ELR (cell line): ENCODE measurements around the gene CFAP92.

Experiments
- DNase-seq: peaks from one replicate; pipeline ENCODE4 v3.0.0-alpha.2; 2015; ENCODE audit warnings: low read depth

CFAP92 gene

DNA sequence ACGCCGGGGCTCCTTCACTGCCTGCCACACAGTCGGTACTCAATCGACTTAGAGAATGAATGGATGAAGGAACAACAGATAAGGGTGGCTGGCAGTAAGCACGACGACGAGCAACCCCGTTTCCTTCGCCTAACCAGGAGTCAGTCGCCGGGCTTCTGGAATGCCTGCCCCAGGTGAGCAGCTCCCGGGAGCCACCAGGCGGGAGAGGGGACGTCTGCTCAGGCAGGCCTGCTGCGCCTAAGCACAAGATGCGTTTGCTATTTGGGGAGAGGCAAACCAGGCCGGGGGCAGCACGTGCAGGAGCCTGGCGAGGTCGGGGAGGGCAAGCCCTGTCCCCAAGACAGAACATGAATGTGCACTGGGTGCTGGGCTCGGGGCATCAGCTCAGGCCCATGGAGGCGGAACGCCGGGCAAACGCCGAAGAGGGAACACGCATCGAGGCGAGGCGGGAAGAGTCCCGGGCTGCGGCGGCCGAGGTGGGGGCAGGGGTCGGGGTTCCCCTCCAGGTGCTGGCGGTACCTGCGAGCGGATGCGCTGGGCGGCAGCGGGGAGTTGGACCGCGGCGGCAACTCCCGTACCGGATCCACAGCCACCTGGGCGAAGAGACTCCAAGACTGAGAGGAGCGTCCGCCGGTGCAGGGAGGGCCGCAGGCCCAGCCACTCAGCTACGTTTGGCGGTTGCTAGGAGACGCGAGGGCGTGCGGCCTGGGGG, at the start of gene CFAP92:
TSS of gene CFAP92 (minus strand) at position 616 of the 712 bp plus-strand sequence. CDS start 772 bp downstream, outside the sequence.
- peak; percentile 79 for DNase-seq

DNA sequence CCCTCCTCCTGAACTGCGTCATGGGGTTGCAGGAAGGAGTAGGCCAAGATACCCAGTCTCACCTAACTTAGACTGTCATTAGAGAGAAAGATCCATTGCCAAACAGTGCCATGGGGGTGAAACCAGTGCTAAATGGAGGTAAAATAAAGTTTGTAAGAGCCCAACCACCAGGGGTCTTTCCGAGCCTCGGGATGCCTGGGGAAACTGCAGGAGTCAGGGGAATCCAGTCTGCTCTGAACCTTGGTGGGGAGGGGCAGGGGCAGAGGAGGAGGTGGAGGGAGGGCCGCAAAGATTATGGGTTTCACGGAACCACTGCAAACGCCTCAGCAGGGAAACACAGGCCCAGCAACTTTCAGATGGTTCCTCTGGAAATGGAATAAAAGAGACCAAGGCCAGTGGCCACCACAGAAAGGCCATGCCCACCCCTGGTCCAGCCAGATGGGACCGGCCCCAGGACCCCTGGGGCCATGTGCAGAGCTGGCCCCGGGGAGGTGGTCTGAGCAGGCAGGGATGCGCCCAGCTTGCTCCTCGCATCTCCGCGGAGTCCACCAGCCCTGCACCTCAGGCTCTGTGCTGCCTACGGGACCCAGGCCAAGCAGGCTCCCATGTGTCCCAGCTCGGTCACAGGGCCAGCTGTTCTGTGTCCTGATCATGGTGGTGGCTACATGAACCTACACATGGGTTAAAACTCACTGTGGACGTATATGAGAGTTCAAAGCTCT, 46.9 kb upstream of the CFAP92 start:
- DNase-seq: no peak

- no peak for DNase-seq
These were observed 46.1 kb upstream of the CFAP92 start for GRCh38 chr3:129040039-129040336.

- no peak for DNase-seq
These were observed 45.6 kb upstream of the CFAP92 start for GRCh38 chr3:129039271-129040038.

GRCh38 chr3:129038121-129038855, 44.4 kb upstream of the CFAP92 start:
- DNase-seq: no peak

DNA sequence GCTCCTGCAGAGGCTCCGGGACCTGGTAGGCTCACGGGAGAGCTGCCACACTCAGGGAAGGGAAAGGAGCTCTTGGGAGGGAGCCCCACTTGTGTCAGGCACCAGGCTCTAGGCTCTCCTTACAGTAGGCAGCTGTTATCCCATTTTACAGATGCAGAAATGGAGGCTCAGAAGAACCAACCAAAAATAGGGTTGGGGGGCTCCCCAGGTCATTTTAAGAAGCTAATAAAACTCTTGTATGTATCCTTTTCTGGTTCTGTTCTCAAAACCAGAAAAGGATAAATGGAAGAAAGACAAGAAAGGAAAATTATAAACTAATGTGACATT, 43.2 kb upstream of the CFAP92 start:
- no peak for DNase-seq

DNA sequence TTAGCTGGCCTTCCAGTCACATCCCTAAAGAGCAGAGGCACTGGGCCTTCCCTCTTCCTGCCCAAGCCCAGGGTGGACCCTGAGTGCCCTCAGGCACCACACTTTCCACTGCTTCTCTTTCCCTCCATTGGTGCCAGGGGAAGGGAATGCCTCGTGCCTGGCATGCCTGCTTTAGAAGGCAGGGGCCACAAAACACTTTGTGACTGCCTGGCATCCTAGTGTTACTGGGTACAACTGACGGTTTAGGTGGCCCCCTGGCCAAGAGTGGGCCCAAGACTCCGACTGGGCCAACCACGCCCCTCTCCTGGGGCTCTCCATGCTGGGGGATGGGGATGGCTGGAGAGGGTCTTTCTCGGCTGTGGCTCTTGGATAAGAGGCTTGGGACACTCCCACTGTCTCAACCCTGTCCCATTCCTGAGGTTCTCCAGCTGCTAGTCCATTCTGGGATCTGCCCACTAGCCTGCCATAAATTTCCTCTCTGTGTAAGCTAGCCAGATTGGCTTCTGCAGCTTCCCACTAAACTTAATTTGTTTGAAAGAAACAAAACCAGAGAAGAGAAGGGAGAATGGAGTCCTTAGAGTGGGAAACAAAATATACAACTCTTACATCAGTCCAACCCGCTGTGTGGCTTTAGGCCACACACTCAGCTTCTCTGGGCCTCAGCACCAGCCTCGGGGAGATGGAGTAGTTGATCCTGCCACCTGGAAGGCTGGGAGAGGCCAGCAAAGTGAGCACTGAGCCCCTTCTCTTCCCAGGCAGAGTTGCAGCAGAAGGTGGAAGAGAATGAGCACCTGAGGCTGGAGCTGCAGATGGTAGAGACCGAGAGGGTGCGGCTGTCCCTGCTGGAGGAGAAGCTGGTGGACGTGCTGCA, 42.6 kb upstream of the CFAP92 start:
- no peak for DNase-seq

DNA sequence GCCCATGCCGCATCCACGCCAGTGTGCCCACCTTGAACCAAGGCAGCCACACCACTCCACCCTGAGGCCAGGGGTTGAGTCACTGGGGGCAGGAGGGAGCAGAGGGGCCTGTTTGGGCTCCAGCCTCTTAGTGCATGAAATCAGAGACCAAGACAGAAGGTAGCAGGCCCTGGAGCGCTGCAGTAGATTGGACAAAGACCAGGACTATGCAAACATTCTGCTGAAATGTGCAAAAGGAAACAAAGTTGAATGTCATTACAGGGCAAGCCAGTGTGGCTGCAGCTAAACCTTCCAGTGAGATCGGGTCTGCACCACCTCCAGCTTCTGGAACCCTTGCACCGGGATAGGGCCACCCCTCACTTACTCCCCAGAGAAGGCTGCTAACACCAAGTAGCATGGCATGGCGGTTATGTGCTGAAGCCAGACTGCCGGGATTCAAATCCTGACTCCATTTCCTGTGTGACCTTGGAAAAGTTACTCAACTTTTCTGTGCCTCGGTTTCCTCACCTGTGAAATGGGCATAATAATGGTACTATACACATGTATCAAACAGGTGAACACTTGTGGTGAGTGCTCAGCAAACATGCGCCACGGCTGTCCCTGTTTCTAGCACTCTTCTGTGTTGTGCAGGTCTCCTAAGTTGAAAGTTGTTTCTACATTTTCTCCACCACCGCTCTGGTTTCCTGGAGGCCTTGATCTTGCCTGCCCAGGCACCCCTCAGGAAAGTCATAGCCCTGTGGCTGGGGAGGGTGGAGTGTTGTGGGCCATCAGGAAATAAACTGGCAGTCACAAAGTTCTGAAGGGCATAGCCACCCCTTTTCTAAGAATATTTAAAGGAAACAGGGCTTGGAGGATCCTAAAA, 41.7 kb upstream of the CFAP92 start:
- DNase-seq: no peak

- DNase-seq: peak; percentile 23
These were observed 40.8 kb upstream of the CFAP92 start for GRCh38 chr3:129034642-129035041.

DNA sequence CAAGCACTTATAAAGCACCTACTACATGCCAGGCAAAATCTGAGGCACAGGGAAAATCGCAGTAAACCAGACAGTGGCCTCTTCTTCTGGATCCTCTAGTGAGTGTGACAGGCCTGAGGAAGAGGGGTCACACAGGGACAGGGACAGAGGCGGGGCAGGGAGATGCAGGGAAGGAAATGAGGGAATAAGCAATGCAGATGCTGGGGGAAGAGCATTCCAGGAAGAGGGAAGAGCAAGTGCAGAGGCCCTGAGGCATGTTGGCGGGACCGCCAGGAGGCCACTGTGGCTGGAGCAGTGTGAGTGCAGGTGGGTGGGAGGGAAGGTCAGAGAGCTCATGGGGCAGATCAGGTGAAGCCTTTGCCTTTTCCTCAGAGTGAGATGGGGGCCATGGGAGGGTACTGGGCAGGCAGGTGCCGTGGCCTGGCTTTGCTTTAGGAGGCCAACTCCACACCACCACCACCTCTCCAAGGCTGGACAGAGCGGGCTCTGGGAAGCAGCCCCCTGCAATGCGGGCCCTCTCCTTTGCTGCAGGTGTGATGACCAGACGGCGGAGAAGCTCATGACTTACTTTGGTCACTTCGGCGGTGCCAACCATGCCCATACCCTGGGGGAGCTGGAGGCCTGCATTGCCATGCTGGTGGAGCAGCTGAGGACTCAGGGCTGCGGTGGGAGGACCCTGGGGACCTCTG, 39.9 kb upstream of the CFAP92 start:
- no peak for DNase-seq

DNA sequence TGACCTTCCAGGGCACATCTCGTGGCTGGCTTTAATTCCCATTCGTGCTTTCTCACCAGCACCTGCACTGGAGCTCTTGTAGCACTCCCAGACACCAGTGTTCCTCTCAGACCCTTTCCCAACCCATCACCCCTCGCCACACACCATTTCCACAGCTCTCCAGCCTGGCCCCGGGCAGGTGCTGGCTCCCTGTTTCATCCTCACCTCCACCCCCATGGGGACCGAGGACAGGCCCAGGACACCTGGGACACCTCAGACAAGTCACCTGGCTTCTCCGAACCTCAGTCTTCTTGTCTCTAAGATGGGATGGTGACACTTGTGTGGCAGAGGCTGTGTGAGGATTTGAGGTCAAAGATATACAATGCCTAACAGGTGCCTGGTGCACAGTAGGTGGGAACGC, 39.3 kb upstream of the CFAP92 start:
- no peak for DNase-seq

DNA sequence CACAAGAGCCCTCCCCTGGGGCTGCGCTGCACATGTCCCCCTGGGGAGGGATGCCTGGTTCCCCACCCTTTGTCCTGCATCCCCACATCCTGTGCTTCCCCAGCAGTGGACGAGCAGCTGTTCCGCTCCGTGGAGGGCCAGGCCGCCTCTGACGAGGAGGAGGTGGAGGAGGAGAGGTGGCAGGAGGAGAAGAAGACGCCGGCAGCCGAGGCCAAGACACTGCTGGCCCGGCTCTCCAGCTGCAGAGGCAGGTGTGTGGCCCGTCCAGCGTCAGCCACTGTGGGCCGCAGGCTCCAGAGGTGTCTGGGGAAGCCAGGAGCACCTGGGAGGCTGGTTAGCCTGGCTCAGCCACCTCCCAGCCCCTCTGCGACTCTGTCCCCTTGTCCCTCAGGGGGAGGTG, 38.8 kb upstream of the CFAP92 start:
- no peak for DNase-seq

GRCh38 chr3:129031476-129032215, 37.8 kb upstream of the CFAP92 start:
- no peak for DNase-seq

GRCh38 chr3:129030611-129031010, 36.7 kb upstream of the CFAP92 start:
- no peak for DNase-seq

DNA sequence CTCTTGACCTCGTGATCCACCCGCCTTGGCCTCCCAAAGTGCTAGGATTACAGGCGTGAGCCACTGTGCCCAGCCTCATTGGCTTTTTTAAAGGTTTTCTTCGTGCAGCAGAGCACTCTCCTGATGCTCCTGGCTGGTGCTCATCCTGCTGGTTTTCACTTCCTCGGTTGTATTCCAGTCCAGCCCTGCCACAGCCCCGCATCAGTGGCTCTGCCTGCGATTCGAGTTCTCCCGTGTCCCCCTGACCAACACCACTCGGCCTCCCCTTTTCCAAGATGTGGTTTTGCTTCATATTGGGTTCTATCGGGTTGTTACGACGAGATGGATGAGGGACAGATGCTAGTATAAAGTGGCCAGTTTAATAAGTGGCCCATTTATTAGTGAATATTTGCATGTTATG, 35.0 kb upstream of the CFAP92 start:
- DNase-seq: no peak

DNA sequence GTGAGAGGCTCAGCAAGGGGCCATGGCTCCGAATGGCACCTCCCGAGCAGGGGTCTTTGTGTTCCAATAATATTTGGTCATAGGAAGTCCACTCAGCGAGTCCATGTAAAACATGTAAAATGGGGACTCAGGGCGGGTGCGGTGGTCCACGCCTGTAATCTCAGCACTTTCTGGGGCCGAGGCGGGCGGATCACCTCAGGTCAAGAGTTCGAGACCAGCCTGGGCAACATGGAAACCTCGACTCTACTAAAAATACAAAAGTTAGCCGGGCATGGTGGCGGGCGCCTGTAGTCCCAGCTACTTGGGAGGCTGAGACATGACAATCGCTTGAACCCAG, 33.6 kb upstream of the CFAP92 start:
- DNase-seq: no peak

DNA sequence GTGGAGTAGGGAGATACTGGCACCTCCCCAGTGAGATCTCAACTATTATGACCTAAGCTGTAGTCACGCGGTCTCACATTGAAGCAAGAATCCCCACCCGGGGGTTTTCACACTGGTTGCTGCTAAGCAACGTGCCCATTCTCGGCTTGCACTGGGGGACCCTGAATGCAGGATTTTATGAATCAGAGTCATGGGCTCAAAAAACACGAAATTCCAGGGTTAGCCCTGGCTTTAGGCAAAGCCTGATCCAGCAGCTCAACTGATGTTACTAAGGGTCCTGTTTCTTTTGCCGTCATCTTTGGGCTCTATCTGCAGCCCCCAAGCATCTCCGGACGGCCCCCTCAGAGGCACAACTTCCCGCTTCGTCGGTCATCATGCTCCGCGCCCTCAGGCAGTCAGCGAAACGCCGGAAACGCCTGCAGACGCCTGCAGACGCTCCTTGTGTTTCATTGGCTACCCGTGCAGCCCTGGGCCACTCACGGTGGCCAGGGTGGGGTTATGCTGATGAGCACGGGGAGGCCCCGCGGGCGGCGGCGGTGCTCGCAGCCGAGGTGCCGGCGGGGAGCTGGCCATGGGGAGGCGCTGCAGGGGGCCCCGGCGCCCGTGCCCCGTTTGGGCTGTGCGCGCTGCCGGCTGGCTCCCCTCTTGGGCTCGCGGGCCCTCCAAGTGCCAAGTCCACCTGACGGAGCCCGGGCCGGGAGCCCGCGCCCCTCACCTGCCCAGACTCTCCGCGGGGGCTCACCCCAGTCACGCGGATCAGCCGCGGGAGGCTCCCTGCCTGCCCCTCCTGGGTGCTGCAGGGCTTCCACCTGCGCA, 33.1 kb upstream of the CFAP92 start:
- peak; percentile 79 for DNase-seq

DNA sequence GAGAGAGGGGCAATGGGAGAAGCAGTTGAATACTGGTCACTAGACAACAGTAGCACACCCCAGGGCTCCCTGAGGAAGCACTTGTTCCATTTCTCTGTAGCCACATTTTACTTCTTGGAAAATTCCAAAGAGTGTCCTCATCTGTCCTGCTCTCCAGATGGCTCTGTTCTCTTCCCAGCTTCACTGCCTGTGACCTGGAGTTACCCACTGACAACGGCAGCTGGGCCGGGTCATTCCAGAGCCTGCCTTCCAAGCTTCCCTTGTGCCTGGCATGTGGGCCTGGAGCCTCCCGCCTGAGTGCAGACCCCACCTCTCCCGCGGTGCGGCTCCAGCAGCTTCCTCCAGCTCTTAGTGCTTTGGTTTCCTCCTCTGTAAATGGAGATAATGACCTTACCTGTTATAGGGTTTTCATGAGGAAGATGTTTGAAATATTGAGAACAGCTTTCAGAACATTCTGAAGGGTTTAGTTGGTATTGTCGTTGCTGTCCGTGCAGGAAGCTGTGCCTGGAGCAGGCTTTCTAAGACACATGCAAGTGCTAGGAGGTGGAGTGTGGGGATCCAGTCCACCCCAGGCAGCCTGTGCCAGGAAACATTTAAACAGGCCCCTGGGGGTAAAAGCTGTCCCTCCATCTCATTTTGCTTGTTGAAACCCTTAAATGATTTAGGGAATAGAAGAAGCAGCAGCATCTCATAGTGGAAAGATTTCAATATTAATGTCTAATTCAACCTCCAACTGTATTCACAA, 32.0 kb upstream of the CFAP92 start:
- DNase-seq: no peak
